ENCODE data around the gene SLC28A2. TPM values are rescaled to one million over a fixed set of nuclear protein-coding genes. Genes with fewer than 3 reads are reported as not detected.

SLC28A2 gene
- total and polyA plus RNA-seq, 2 of the 13 experiments (the other 11 are each of a cell fraction or from before 2014, with no cell fraction given): 0.01 to 0.11 TPM

- intact Hi-C loops (cut with micrococcal nuclease; ENCODE audit: unreplicated experiment): no loop called here
- DNase-seq (ENCODE audit: low spot score) (no peak), ATAC-seq (no peak), FAIRE-seq (no peak)
- Histone ChIP-seq H2AFZ (ENCODE audit: low read length) (no peak overlapping the region), H3K27ac (ENCODE audit: extremely low read length, insufficient read depth, low read length) (no peak overlapping the region), H3K79me2 (ENCODE audit: insufficient read depth, low read length) (no peaks in the 10 kb centered on the region), H3K9ac (ENCODE audit: insufficient read depth, low read depth, low read length) (no peak overlapping the region), H3K9me3 (ENCODE audit: low read length) (peaks cover 6% of the 10 kb centered on the region; the same call in 1 of the 2 replicates), H3K36me3 (replicated peaks in 1 of 2; ENCODE audit: control insufficient read depth in 1 of 2, insufficient read depth in 2 of 2, low read length in 2 of 2) (no peaks in the 10 kb centered on the region), H3K27me3 (ENCODE audit: control insufficient read depth in 1 of 2, insufficient read depth in 2 of 2, low read length in 2 of 2) (no peaks in the 10 kb centered on the region; a peak in 2 of 5 replicates), H4K20me1 (ENCODE audit: insufficient read depth, low read length) (no peaks in the 10 kb centered on the region), H3K4me2 (ENCODE audit: low read depth, low read length) (no peak overlapping the region), H3K4me1 (ENCODE audit: insufficient read depth, low read length) (no peaks in the 10 kb centered on the region), H3K4me3 (replicated peaks in 1 of 3; ENCODE audit: insufficient read depth in 1 of 3, low read depth in 2 of 3, low read length in 3 of 3) (no peak overlapping the region)
- 0% methylated on average over 1 of the region's 1 CpG for WGBS (ENCODE audit: low lambda C conversion rate)
- no TSS peak for BruUV-seq (replicated peaks)
- in situ Hi-C loops (cut with HindIII; ENCODE audit: extremely low pct_ligation_motif_present, low pct_unique_long_range_greater_than_20kb): no loop called here
- POLR2A ChIA-PET: no interaction called here
- CTCF ChIA-PET (ENCODE audit: low intra/inter-chr PET ratio, low total read pairs): no interaction called here
- no peak for TF ChIP-seq ESRRA (CRISPR knock-in tag; IDR thresholded peaks at IDR 0.05; ENCODE audit: low read depth)
- no peak for TF ChIP-seq ZBTB37 (CRISPR knock-in tag; IDR thresholded peaks at IDR 0.05)
- no peak for TF ChIP-seq ARID4A (CRISPR knock-in tag; IDR thresholded peaks at IDR 0.05; ENCODE audit: borderline replicate concordance)
Measured at GRCh38 chr15:45230245-45230965, 21.6 kb upstream of the SLC28A2 start.
